HG02852 (cell line): ENCODE results near the gene LCP2.

Source experiments
- ATAC-seq: cut with Tn5 transposase; IDR thresholded peaks from one replicate; pipeline ENCODE4 v1.9.1; 2021; ENCODE audit warnings: mild to moderate bottlenecking, moderate library complexity; ENCODE audit not compliant: unreplicated experiment

LCP2 gene

DNA sequence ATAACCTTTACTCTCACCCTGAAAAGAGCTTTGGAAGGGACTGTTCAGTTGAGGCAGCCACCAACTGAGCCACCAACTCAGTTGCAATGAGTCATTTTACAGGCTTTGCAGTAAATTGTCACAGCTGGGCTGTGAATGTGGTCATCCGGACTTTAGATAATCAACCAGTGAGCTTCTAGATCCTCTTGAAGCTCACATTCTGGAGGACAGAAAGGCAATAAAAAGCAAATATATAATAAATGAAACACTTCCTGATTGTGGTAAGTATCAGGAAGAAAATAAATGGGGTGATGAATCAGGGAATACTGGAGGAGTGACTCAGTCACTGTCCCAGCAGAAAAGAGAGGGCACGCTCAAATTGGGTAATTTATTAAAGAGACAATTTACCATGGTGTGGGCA lies 78.0 kb downstream of the LCP2 start:
- ATAC-seq = no peak

DNA sequence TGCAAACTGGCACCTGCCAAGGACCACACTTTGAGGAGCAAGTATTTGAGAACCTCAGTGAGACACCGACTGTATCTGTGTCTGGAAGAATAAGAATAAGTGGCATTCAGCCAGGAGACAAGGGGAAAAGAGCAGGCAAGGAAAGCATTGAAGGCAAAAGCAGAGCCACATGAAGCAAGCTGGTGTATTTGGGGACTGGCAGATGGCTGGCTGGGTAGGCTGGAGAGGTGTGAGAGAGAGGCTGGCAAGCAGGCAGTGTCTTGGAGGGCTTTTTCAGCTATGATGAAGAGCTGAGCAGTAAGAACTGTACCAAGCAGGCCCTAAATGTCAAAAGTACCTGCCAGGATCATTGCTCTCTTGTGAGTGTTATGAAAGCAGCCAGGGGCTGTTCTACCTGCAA lies 78.9 kb downstream of the LCP2 start:
- no peak for ATAC-seq

DNA sequence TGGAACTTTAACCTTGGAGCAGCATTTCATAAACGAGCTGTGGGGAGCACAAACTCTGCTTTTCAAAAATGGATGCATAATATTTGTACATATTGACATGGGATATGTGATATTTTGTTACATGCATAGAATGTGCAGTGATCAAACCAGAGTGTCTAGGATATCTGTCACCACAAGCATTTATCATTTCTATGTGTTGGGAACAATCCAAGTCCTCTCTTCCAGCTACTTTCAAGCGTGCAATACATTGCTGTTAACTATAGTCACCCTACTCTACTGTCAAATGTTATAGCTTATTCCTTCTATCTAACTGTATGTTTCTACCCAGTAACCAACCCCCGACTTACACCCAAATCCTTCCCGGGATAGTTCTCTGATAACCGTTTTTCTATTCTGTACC lies 79.7 kb downstream of the LCP2 start:
- ATAC-seq = no peak

DNA sequence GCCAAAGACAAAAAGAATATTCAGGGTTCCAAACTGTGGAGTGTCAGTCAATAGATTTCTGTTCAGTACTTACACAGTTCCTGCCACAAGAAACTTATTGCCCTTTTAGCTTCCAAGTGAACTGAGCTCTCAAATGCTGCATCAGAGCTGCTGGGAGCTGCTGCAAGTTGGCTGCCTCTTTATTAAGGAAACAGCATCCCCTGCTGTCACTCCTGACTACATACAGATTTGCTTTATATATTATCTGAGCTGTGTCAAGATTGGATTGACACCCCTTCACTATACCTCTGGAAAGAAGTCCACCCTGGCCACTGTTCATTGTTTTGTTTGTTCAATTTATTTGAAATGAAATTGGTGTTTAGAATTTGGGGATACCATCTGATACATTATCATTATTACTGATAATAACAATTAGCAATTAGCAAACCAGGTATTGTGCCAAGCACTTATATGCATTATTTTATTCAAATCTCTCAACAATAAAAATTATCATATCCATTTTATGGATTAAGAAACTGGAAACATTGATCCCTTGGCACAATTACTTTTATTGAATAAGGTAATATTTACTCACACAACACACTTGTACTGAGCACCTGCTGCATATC lies 81.2 kb downstream of the LCP2 start:
- ATAC-seq = no peak

DNA sequence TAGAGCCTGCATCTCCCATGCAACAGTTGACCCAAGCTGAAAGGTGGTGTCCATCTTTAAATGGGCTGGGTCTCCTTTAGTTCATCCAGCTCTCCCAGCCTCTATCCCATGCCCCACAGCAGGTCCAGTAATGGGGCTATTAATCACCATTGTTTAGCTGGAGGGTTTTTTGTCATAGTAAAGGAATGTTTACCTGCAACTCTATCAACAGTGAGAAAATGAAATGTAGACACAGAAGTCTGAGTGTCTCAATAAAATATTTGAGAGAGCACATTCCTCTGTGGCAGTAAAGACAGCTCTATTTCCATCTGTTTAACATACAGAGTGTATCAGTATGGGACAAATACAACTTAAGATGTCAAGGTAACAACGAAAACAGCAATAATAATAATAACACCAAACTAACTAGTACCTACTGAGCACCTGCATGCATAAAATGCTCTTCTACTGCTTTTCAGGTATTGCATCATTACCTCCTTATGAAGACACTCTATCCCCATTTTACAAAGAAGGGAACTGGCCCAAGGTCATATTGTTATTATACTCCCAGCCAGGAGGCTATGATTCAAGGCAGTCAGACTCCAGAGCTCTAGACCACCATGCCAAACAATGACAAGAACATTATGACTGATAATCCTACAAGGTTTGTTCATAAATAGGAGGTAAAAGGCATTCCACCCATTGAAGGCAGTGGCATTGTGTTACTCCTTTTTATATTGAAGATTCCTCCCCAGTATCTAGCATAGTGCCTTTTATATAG lies 85.8 kb downstream of the LCP2 start:
- ATAC-seq = no peak

DNA sequence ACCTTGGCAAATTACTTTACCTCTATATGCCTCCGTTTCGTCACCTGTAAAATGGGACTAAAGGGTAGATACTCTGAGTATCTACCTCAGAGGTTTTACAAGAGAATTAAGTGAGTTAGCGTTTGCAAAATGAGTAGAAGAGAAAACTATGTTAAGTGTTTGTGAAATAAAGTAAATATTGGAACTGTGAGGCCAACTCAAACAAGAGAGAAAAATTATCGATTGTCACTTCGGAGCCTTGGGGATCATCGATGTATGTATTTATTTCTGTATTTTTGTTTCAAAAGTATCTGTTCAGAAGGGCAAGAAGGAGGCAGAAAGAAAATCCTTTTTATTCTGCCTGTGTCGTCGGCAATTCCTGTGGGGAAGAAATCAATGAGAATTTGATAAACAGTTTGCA lies 90.6 kb downstream of the LCP2 start:
- no peak for ATAC-seq

DNA sequence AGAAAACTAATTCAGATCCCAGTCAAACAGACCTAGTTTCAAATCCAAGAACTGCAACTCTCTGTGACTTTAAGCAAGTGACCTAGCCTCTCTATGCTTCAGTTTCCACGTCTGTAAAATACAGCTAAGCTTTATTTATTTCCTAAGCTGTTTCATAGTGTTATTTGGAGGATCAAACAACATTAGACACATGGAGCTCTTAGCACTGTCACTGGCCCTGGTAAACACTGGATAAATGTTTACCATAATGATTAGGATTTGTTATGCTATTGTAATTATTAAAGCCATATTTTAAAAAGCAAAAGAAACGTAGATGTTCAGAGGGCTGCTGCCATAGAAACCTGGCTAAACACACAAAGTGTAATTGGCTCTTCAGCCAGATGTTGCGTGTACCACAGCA lies 91.4 kb downstream of the LCP2 start:
- ATAC-seq = no peak

DNA sequence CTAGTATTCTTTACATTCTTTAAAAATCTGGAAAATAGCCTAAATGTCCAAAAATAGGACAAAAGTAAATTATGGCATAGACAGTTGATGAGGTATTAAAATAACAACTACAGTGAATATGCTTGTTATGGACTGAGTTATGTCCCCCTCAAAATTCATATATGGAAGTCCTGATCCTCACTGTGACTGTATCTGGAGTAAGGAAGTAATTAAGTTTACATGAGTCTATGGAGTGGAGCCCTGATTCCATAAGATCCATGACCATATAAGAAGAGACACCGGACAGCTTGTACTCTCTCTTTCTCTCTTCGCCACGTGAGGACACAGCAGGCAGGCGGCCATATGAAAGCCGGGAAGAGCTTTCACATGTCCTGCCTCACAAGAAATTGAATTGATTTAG lies 93.4 kb downstream of the LCP2 start:
- no peak for ATAC-seq

DNA sequence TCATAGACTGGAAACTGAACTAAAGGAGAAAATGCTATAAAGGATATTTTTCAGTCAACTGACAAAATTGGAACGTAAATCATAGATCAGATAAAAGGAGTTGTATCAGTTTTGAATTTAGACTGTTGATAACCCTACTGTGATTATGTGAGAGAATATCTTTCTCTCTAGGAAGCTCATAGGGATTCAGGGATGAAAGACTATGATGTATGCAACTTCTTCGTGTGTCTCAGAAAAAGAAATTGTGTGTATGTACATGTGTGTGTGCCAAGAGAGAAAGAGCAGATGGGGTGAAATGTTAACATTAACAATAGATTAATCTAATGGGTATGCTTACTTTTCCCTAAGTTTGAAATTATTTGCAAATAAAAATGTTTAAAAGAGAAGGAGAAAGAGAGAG lies 95.5 kb downstream of the LCP2 start:
- no peak for ATAC-seq

DNA sequence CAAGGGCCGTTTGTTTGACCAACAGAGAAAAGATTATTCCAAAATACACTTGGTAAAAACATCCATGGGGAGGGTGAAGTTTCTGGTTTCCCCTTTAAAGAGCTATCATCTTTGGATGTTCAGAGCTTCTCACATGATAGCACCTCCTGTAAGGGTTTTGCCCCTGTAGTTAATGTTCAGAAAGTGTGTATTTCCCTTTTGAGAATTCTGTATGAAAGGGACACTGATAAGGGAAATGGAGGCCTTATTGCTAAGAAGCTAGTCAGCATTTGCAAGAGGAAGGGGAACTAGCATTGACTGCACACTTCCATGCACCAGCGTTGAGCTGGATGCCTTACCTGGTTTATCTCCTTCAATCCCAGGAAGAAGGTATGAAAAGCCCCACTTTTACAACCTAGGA lies 96.3 kb downstream of the LCP2 start:
- no peak for ATAC-seq

DNA sequence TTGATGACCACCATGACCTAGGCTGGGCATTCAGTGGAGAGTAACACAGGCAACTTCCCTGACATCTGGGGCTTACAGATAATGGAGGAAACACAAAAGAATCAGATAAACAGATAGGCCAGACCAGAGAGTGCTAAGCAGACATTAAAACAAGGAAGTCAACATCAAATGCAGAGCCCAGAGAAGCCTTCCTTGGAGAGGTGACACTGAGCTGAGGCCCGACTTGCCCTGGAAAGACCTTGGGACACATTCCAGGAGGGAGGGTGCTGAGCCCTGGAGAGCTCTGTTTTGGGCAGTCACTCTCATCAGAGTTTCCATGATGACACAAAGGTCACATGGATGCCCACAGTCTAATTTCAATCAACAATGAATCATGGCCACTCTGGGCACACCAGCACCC lies 96.7 kb downstream of the LCP2 start:
- ATAC-seq = no peak
